HG02840 (cell line): Measurements from ENCODE around the gene NHLRC1.

Experiments
- ATAC-seq: cut with Tn5 transposase; IDR thresholded peaks from one replicate; pipeline ENCODE4 v1.9.1; 2021; ENCODE audit warnings: mild to moderate bottlenecking, moderate library complexity, moderate number of reproducible peaks; ENCODE audit not compliant: unreplicated experiment, low FRiP score

Gene NHLRC1

DNA sequence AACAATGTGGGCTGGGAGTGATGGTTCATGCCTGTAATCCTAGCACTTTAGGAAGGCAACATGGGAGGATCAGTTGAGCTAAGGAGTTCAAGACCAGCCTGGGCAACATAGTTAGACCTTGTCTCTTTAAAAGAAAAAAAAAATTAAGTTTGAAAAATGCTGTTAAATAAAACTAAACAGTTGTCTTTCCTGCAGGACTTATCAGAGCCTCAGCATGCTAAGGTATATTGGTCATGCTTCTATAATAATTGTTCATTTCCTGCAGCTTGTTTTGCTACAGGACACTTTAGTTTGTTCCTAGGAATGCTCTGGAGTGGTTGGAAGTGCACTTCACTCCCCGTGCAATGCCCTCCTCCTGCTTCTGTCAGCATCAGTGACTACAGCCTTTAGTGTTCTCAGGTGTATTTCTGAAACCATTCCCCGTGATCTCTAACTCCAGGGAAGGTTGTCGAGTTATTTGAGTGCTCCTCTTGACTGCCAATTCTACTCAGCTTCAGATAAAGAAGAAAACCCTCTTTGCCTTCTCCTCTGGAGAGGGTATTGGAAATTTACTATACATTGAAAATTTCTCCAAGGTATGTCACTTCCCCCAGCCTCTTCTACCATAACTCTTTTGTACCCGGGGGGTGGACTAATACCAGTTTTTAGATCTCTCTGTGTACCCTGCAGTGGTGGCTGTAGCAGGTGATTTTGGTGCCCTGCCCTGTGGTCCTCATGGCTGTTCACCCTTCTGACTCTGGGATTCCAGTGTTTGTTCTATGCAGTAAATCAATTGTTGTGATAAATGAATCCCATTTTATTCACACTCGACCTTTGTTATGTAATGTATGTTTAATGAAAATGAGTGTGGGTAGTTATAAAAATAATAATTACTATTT lies 33.8 kb downstream of the NHLRC1 start:
- no peak for ATAC-seq

GRCh38 chr6:18087396-18088165 lies 34.9 kb downstream of the NHLRC1 start:
- no peak for ATAC-seq

DNA sequence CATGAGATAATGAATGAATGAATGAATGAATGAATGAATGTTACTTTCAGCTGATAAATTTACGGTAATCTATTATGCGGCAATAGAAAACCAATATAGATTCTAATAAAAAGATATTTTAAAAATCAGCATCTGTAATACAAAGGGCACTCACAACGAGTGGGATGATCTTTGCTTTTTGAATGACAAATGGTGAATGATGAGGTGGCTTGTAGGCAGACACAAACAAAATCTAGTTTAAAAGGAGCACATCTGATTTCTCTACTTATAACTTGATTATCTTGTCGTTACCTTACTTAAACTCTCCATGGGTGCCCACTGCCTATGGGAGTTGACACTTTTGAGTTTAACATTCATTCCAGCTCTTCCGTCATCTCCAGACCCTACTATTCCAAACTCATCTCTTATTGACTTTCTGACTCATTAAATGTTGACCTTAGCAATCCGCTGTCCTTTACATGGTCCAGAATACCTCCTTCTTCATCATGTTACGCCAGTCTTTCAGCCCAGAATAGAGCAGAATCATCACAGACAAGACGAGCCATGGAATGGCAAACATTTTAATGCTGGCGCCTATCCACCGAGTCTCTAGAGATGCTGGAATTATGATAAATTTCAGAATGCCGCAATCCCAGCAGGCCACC lies 41.3 kb downstream of the NHLRC1 start:
- no peak for ATAC-seq

DNA sequence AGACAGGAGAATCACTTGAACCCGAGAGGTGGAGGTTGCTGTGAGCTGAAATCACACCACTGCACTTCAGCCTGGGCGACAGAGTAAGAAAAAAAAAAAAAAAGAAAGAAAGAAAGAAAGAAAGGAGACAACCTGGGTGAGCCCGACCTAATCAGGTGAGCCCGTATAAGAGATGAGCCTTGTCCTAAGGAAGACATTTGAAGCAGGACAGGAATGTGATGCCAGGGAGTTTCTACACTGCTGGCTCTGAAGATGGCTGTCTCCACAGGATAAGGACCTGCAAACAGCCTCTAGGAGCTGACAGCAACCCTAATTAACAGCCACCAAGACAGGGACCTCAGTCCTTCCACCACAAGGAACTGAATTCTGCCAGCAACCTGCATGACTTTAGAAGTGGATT lies 41.9 kb downstream of the NHLRC1 start:
- no peak for ATAC-seq

DNA sequence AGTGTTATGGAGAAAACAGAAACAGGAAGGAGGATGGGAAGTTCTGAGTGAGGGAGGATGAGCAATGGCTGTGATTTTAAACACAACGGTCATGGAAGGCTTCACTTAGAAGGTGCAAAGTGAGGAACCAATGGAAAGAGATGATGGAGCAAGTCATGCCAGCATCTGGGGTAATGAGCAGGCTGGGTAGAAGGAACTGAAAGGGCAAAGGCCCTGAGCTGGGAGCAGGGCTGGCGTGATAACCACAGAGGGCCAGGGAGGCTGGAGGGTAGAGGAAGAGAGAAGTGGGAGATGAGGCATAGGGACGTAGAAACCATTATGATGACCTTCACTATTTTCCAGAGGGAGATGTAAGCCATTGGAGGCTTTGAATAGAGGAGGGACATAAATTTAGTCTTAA lies 43.6 kb downstream of the NHLRC1 start:
- ATAC-seq, result no peak

GRCh38 chr6:18076231-18076630 lies 46.2 kb downstream of the NHLRC1 start:
- ATAC-seq, result no peak

DNA sequence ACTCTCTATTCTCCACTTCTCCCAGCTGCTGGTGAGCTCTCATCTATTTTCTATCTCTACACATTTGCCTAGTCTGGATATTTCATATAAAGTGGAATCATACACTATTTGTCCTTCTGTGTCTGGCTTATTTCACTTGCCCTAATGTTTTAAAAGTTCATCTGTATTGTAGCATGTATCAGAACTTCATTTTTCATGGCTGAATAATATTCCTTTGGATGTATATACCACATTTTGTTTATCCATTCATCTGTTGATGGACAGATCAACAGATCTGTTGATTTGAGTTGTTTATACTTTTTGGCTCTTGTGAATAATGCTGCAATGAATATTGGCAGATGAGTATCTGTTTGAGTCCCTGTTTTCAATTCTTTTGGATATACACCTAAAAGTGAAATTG lies 49.6 kb downstream of the NHLRC1 start:
- no peak for ATAC-seq

DNA sequence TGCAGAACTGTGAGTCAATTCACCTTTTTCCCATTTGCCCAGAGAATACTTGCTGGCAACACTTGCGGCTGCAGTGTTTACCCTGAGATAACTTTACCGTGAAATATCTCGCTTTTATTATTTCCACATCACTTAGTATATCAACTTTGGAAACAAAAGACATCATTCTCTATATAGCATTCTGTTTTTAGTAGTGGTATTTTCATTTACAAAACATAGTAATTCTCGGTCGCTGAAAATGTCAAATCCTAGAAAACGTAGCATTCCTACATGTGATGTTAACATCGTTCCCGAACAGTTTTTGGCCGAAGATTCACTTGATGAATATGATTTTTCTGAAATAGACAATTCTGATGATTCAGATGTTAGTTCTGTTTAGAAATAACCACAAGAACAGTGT lies 52.0 kb downstream of the NHLRC1 start:
- ATAC-seq, result no peak
